Uterus (tissue), 2 donors: ENCODE results near the gene MAP3K15.

Source experiments
- CTCF ChIP-seq, 4 experiments: fragments of 200-600 bp in 2 of 4; fragments of 450-650 bp in 2 of 4; sonication (generic) in 2 of 4; IDR thresholded peaks; one replicate each; pipeline ENCODE4 v1.5.1; 2016 to 2019; ENCODE audit warnings: antibody characterized with exemption in 4 of 4, mild to moderate bottlenecking in 2 of 4, moderate library complexity in 1 of 4
- POLR2A ChIP-seq, 2 donors: fragments of 450-650 bp; IDR thresholded peaks; one replicate each; pipeline ENCODE4 v1.6.1; 2016; ENCODE audit warnings: antibody characterized with exemption in 2 of 2, mild to moderate bottlenecking in 1 of 2, moderate library complexity in 1 of 2

- TF ChIP-seq CTCF (IDR thresholded peaks at IDR 0.05) (no peak), POLR2A (IDR thresholded peaks at IDR 0.05) (no peak)
Measured at GRCh38 chrX:19410259-19410658, 105.0 kb downstream of the MAP3K15 start.
